DOHH2 (cell line): Measurements from ENCODE around the gene SLC49A3.

Source experiments
- H3F3A ChIP-seq: fragments of 200-600 bp; sonication (generic), shearing (Covaris generic); 2 replicates; pipeline ENCODE4 v1.6.0; 2016; ENCODE audit warnings: antibody characterized with exemption, mild to moderate bottlenecking; ENCODE audit not compliant: control insufficient read depth, insufficient read depth
- H3K27ac ChIP-seq: fragments of 200-600 bp; sonication (generic); 2 replicates; pipeline ENCODE4 v1.5.1; 2014; ENCODE audit warnings: low read depth, mild to moderate bottlenecking, low read length, moderate library complexity
- H3K27me3 ChIP-seq: fragments of 200-600 bp; sonication (generic); 2 replicates; pipeline ENCODE4 v1.6.1; 2014; ENCODE audit warnings: mild to moderate bottlenecking, low read length, mixed read lengths; ENCODE audit not compliant: control insufficient read depth
- H3K36me3 ChIP-seq: fragments of 200-600 bp; sonication (generic); 2 replicates; pipeline ENCODE4 v1.6.1; 2014; ENCODE audit warnings: mild to moderate bottlenecking, low read length, moderate library complexity, mixed read lengths; ENCODE audit not compliant: control insufficient read depth
- H3K4me1 ChIP-seq: fragments of 200-600 bp; sonication (generic); 2 replicates; pipeline ENCODE4 v1.6.1; 2014; ENCODE audit warnings: mild to moderate bottlenecking, low read length, mixed read lengths; ENCODE audit not compliant: control insufficient read depth
- H3K4me2 ChIP-seq: fragments of 200-600 bp; sonication (generic); 2 replicates; pipeline ENCODE4 v1.6.0; 2014; ENCODE audit warnings: mild to moderate bottlenecking, low read length, moderate library complexity
- H3K4me3 ChIP-seq: fragments of 200-600 bp; sonication (generic); 2 replicates; pipeline ENCODE4 v1.5.1; 2014; ENCODE audit warnings: mild to moderate bottlenecking, low read length, mixed read lengths
- H3K79me2 ChIP-seq: fragments of 200-600 bp; sonication (generic); 2 replicates; pipeline ENCODE4 v1.6.1; 2014; ENCODE audit warnings: mild to moderate bottlenecking, low read length, mixed read lengths; ENCODE audit not compliant: control insufficient read depth
- H3K9me2 ChIP-seq: fragments of 200-600 bp; sonication (generic); replicated peaks from 2 replicates; pipeline ENCODE4 v1.6.1; 2014; ENCODE audit warnings: mild to moderate bottlenecking, low read length, mixed read lengths; ENCODE audit not compliant: control insufficient read depth
- H3K9me3 ChIP-seq: fragments of 200-600 bp; sonication (generic); 2 replicates; pipeline ENCODE4 v1.6.1; 2014; ENCODE audit warnings: antibody characterized with exemption, low read length, mixed read lengths; ENCODE audit not compliant: control insufficient read depth, insufficient read depth
- H4K20me1 ChIP-seq: fragments of 200-600 bp; sonication (generic); 2 replicates; pipeline ENCODE4 v1.6.0; 2014; ENCODE audit warnings: low read depth, mild to moderate bottlenecking, antibody characterized with exemption, low read length, moderate library complexity; ENCODE audit not compliant: control insufficient read depth, insufficient read depth
- CTCF ChIP-seq: fragments of 200-600 bp; sonication (generic); IDR thresholded peaks from one replicate; pipeline ENCODE4 v1.5.1; 2014; ENCODE audit warnings: antibody characterized with exemption, mild to moderate bottlenecking, low read depth, low read length; ENCODE audit not compliant: poor library complexity, severe bottlenecking
- EZH2phosphoT487 ChIP-seq: fragments of 200-600 bp; sonication (generic); IDR thresholded peaks from 2 replicates; pipeline ENCODE4 v1.6.1; 2017; ENCODE audit warnings: borderline replicate concordance, mild to moderate bottlenecking, antibody characterized with exemption, low read length, moderate library complexity, mixed read lengths

SLC49A3 gene

GRCh38 chr4:683982-684622 is 4.8 kb downstream of the SLC49A3 start:
- no peaks in the 10 kb centered on the region for H3K27me3 ChIP-seq
- H3K79me2 ChIP-seq: no peaks in the 10 kb centered on the region
- H3K27ac ChIP-seq: no peak overlapping the region
- H3K4me2 ChIP-seq: peak overlapping the region; percentile 16; the same call in 1 of the 2 replicates
- no peaks in the 10 kb centered on the region for H4K20me1 ChIP-seq
- TF ChIP-seq CTCF (peak; percentile 95), EZH2phosphoT487 (no peak)
- H3F3A ChIP-seq: no peaks in the 10 kb centered on the region
- H3K36me3 ChIP-seq: no peaks in the 10 kb centered on the region
- no peaks in the 10 kb centered on the region for H3K9me2 ChIP-seq
- H3K9me3 ChIP-seq: no peaks in the 10 kb centered on the region
- H3K4me1 ChIP-seq: peaks cover 31% of the 10 kb centered on the region
- H3K4me3 ChIP-seq: no peak overlapping the region

- Histone ChIP-seq H3K4me3 (no peak overlapping the region), H3K27me3 (no peaks in the 10 kb centered on the region), H3K79me2 (no peaks in the 10 kb centered on the region), H3K27ac (no peak overlapping the region), H3K9me3 (no peaks in the 10 kb centered on the region), H3F3A (no peaks in the 10 kb centered on the region), H3K36me3 (no peaks in the 10 kb centered on the region), H3K4me2 (peak overlapping the region; percentile 16; the same call in 1 of the 2 replicates), H3K9me2 (no peaks in the 10 kb centered on the region), H3K4me1 (peaks cover 35% of the 10 kb centered on the region), H4K20me1 (no peaks in the 10 kb centered on the region)
- no peak for TF ChIP-seq EZH2phosphoT487
- no peak for TF ChIP-seq CTCF
Measured at GRCh38 chr4:683247-683897, 5.6 kb downstream of the SLC49A3 start.

- Histone ChIP-seq H4K20me1 (no peaks in the 10 kb centered on the region), H3K4me3 (no peak overlapping the region), H3K36me3 (no peaks in the 10 kb centered on the region), H3K27me3 (no peaks in the 10 kb centered on the region), H3K9me2 (no peaks in the 10 kb centered on the region), H3K27ac (no peak overlapping the region), H3K9me3 (no peaks in the 10 kb centered on the region), H3K4me1 (peaks cover 42% of the 10 kb centered on the region), H3K79me2 (no peaks in the 10 kb centered on the region), H3F3A (no peaks in the 10 kb centered on the region), H3K4me2 (no peak overlapping the region)
- TF ChIP-seq EZH2phosphoT487 (no peak), CTCF (no peak)
Measured at GRCh38 chr4:682490-683172, 6.3 kb downstream of the SLC49A3 start.
